SK-N-SH treated with all-trans-retinoic acid at 6 μM for 48 hours (cell line): ENCODE data around the gene ISYNA1.

Experiments used
- BACH2 ChIP-seq: fragments of 250-450 bp; sonication (Bioruptor Pico); IDR thresholded peaks from 2 replicates; pipeline ENCODE4 v1.9.0; 2021; ENCODE audit warnings: mild to moderate bottlenecking, borderline replicate concordance
- CREB5 ChIP-seq: fragments of 250-450 bp; sonication (Bioruptor Pico); IDR thresholded peaks from 2 replicates; pipeline ENCODE4 v1.5.1; 2020; ENCODE audit warnings: low read depth, mild to moderate bottlenecking, moderate library complexity
- CSRNP3 ChIP-seq: fragments of 250-450 bp; sonication (Bioruptor Pico); IDR thresholded peaks from 2 replicates; pipeline ENCODE4 v1.5.1; 2021; ENCODE audit warnings: mild to moderate bottlenecking, moderate library complexity
- OSR1 ChIP-seq: fragments of 250-450 bp; sonication (Bioruptor Pico); IDR thresholded peaks from 2 replicates; pipeline ENCODE4 v1.8.0; 2022; ENCODE audit warnings: moderate library complexity, mild to moderate bottlenecking, inconsistent platforms
- RARB ChIP-seq: fragments of 250-450 bp; sonication (Bioruptor Pico); IDR thresholded peaks from 2 replicates; pipeline ENCODE4 v1.8.0; 2021; ENCODE audit warnings: mild to moderate bottlenecking, moderate library complexity
- TOX ChIP-seq: fragments of 250-450 bp; sonication (Bioruptor Pico); IDR thresholded peaks from 2 replicates; pipeline ENCODE4 v1.8.0; 2021; ENCODE audit warnings: mild to moderate bottlenecking, moderate library complexity, borderline replicate concordance
- TSHZ2 ChIP-seq: fragments of 250-450 bp; sonication (Bioruptor Pico); IDR thresholded peaks from 2 replicates; pipeline ENCODE4 v1.5.0; 2020; ENCODE audit warnings: mild to moderate bottlenecking, moderate library complexity
- ZC3H10 ChIP-seq: fragments of 250-450 bp; sonication (Bioruptor Pico); IDR thresholded peaks from 2 replicates; pipeline ENCODE4 v1.5.1; 2021; ENCODE audit warnings: mild to moderate bottlenecking, moderate library complexity
- ZFP3 ChIP-seq: fragments of 250-450 bp; sonication (Bioruptor Pico); IDR thresholded peaks from 2 replicates; pipeline ENCODE4 v1.5.0; 2020; ENCODE audit warnings: mild to moderate bottlenecking, moderate library complexity
- ZFP30 ChIP-seq: fragments of 450-650 bp; formaldehyde crosslinking; IDR thresholded peaks from 2 replicates; pipeline ENCODE4 v1.5.0; 2022; ENCODE audit warnings: mild to moderate bottlenecking, moderate library complexity
- ZNF8 ChIP-seq: fragments of 450-650 bp; formaldehyde crosslinking; IDR thresholded peaks from 2 replicates; pipeline ENCODE4 v1.5.0; 2020; ENCODE audit warnings: mild to moderate bottlenecking, moderate library complexity
- TF ChIP-seq, protein P1 (sequence below): fragments of 250-450 bp; sonication (Bioruptor Pico); IDR thresholded peaks from 2 replicates; pipeline ENCODE4 v1.8.0; 2020; ENCODE audit warnings: mild to moderate bottlenecking, moderate library complexity, borderline replicate concordance

DNA sequence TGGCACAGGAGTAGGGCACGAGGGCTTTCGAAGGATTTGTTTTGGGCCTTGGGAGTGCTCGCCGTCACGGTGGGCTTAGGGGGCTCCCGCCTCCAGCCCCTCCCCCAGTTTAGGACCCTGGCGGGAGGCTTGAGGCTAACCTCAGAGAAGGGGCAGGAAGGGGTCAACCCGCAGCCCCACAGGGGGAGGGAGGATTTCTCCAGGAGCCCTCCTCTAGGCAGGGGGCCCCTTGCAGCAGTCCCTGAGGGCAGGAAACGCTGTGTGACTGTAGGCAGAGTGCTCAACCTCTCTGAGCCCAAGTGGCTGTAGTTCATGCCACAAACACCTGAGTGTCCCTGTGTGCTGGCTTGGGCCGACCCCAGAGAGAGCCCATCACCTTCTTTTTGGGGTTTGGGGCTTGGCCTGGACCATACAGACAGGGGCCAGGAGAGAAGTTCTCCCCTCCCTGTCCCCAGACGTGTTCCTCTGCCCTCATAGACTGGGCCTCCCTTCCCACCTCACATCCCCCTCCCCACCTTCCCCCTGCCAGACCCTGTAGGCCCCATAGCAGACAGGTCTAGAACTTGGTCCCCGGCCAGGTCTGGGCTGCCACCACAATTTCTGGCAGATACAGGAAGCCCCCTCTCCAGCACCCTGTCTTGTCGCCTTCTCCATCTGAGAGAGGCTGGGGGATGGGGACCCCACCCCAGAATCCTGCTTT lies 8.1 kb downstream of the ISYNA1 start:
- TF ChIP-seq, protein P1, sequence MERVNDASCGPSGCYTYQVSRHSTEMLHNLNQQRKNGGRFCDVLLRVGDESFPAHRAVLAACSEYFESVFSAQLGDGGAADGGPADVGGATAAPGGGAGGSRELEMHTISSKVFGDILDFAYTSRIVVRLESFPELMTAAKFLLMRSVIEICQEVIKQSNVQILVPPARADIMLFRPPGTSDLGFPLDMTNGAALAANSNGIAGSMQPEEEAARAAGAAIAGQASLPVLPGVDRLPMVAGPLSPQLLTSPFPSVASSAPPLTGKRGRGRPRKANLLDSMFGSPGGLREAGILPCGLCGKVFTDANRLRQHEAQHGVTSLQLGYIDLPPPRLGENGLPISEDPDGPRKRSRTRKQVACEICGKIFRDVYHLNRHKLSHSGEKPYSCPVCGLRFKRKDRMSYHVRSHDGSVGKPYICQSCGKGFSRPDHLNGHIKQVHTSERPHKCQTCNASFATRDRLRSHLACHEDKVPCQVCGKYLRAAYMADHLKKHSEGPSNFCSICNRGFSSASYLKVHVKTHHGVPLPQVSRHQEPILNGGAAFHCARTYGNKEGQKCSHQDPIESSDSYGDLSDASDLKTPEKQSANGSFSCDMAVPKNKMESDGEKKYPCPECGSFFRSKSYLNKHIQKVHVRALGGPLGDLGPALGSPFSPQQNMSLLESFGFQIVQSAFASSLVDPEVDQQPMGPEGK (CRISPR knock-in tag): no peak
- no peak for TF ChIP-seq ZFP3 (CRISPR knock-in tag)
- no peak for TF ChIP-seq ZC3H10
- no peak for TF ChIP-seq RARB (CRISPR knock-in tag)
- no peak for TF ChIP-seq TSHZ2
- TF ChIP-seq OSR1 (CRISPR knock-in tag): no peak
- no peak for TF ChIP-seq BACH2 (CRISPR knock-in tag)
- no peak for TF ChIP-seq TOX
- TF ChIP-seq ZFP30 (CRISPR knock-in tag): no peak
- no peak for TF ChIP-seq ZNF8 (CRISPR knock-in tag)
- no peak for TF ChIP-seq CREB5
- TF ChIP-seq CSRNP3 (CRISPR knock-in tag): no peak
